ENCODE measurements around the gene NLRX1. TPM values are rescaled to one million over a fixed set of nuclear protein-coding genes. Genes with fewer than 3 reads are reported as not detected.

Gene NLRX1
- polyA plus RNA-seq, 1 of the 3 experiments (the other 2 are of a cell fraction) = 13.7 TPM

DNA sequence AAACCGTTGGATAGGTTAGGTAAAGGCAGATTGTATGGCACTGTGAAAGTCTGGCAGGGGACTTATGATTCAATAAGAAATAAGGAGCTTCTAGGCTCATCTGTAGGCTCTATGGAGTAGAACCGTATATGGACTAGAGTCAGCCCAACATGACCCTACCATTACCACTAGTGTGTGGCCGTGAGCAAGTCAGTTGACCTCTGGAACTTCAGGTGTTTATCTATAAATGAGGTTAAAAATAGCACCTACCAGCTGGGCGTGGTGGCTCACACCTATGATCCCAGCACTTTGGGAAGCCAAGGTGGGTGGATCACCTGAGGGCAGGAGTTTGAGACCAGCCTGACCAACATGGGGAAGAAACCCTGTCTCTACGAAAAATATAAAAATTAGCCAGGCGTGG lies 42.7 kb upstream of the NLRX1 start:
- H4K20me1 ChIP-seq (ENCODE audit: insufficient read depth) = no peaks in the 10 kb centered on the region
- no peak overlapping the region for H3K27ac ChIP-seq (ENCODE audit: low read depth in 2 of 2, low read length in 1 of 2)
- H3K9me3 ChIP-seq = no peaks in the 10 kb centered on the region
- DNase-seq = no peak
- no peak overlapping the region for H3K4me2 ChIP-seq
- H3K4me3 ChIP-seq (ENCODE audit: low read depth in 2 of 2, low read length in 1 of 2) = no peak overlapping the region
- peaks cover 7 to 9% of the 10 kb centered on the region in 2 experiments; a peak in 2 of 4 replicates for H3K4me1 ChIP-seq (ENCODE audit: control insufficient read depth in 1 of 2, insufficient read depth in 2 of 2, low read depth in 1 of 2, low read length in 1 of 2)
- no peaks in the 10 kb centered on the region for H3F3A ChIP-seq (replicated peaks; ENCODE audit: insufficient read depth)
- ChIA-PET CTCF (interaction anchor here (0.9 to 3.1 kb wide), 4 partner anchors 9 to 71 kb away, joined by 3 to 11 read pairs (median 6); no protein-coding TSS in a partner anchor), POLR2A (no interaction called here)
- H3K36me3 ChIP-seq (replicated peaks in 1 of 2; ENCODE audit: control insufficient read depth in 1 of 2, insufficient read depth in 2 of 2, low read length in 1 of 2) = peaks cover 17 to 24% of the 10 kb centered on the region in 2 experiments
- 95% methylated on average over 5 of the region's 6 CpGs for WGBS (ENCODE audit: low lambda C conversion rate)
- peaks cover 46% of the 10 kb centered on the region for H3K79me2 ChIP-seq (ENCODE audit: insufficient read depth)
- H3K27me3 ChIP-seq (ENCODE audit: insufficient read depth) = no peaks in the 10 kb centered on the region
- no peak for TF ChIP-seq EZH2phosphoT487 (IDR thresholded peaks at IDR 0.05; ENCODE audit: borderline replicate concordance, low read depth)
- TF ChIP-seq NRF1 (IDR thresholded peaks at IDR 0.05; ENCODE audit: low read depth, low read length) = no peak
- TF ChIP-seq SMC3 (IDR thresholded peaks at IDR 0.05; ENCODE audit: low read depth, low read length) = no peak
- TF ChIP-seq FOXM1 (IDR thresholded peaks at IDR 0.05; ENCODE audit: low read depth) = no peak
- no peak for TF ChIP-seq TCF12 (IDR thresholded peaks at IDR 0.05)
- no peak for TF ChIP-seq RFX5 (IDR thresholded peaks at IDR 0.05; ENCODE audit: low read length)
- no peak for TF ChIP-seq MEF2A (IDR thresholded peaks at IDR 0.05; ENCODE audit: borderline replicate concordance, low read depth)
- no peak for TF ChIP-seq FOSL2 (IDR thresholded peaks at IDR 0.05; ENCODE audit: borderline replicate concordance, low read depth)
- TF ChIP-seq SIN3A (IDR thresholded peaks at IDR 0.05; ENCODE audit: borderline replicate concordance, low read depth, low read length) = no peak
- TF ChIP-seq TAF1 (IDR thresholded peaks at IDR 0.05; ENCODE audit: borderline replicate concordance, low read depth, low read length) = no peak
- TF ChIP-seq TEAD4 (IDR thresholded peaks at IDR 0.05; ENCODE audit: borderline replicate concordance, insufficient read depth) = no peak
- TF ChIP-seq GABPA (IDR thresholded peaks at IDR 0.05; ENCODE audit: low read depth) = no peak
- TF ChIP-seq, protein P1, sequence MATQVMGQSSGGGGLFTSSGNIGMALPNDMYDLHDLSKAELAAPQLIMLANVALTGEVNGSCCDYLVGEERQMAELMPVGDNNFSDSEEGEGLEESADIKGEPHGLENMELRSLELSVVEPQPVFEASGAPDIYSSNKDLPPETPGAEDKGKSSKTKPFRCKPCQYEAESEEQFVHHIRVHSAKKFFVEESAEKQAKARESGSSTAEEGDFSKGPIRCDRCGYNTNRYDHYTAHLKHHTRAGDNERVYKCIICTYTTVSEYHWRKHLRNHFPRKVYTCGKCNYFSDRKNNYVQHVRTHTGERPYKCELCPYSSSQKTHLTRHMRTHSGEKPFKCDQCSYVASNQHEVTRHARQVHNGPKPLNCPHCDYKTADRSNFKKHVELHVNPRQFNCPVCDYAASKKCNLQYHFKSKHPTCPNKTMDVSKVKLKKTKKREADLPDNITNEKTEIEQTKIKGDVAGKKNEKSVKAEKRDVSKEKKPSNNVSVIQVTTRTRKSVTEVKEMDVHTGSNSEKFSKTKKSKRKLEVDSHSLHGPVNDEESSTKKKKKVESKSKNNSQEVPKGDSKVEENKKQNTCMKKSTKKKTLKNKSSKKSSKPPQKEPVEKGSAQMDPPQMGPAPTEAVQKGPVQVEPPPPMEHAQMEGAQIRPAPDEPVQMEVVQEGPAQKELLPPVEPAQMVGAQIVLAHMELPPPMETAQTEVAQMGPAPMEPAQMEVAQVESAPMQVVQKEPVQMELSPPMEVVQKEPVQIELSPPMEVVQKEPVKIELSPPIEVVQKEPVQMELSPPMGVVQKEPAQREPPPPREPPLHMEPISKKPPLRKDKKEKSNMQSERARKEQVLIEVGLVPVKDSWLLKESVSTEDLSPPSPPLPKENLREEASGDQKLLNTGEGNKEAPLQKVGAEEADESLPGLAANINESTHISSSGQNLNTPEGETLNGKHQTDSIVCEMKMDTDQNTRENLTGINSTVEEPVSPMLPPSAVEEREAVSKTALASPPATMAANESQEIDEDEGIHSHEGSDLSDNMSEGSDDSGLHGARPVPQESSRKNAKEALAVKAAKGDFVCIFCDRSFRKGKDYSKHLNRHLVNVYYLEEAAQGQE (IDR thresholded peaks at IDR 0.05; ENCODE audit: low read depth, low read length) = no peak
- no peaks in the 10 kb centered on the region for H3K9me2 ChIP-seq
- no peak overlapping the region for H2AFZ ChIP-seq (ENCODE audit: low read depth)
- no peak overlapping the region for H3K9ac ChIP-seq

DNA sequence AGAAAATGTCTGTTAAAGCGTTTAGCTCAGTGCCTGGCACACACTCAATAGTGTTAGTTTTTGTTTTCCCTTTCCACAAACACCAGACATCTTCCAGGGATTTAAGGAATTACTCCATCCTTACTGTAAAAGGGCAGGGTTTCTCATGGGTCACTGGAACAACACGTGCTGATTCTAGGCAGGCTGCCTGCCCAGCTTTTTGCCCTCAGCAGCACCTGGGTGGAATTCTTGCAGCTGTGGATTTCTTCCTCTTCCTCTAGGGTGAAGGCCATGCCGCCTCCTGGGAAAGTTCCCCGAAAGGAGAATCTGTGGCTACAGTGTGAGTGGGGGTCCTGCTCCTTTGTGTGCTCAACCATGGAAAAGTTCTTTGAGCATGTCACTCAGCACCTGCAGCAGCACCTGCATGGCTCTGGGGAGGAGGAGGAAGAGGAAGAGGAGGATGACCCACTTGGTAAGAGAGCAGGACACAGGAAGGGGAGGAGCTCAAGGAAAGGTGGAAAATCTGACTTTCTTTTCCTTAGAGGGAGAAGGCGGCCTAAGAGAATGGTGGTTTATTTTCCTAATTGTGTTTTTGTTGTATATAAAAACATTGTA lies 41.8 kb upstream of the NLRX1 start:
- Histone ChIP-seq H3K4me1 (ENCODE audit: control insufficient read depth in 1 of 2, insufficient read depth in 2 of 2, low read depth in 1 of 2, low read length in 1 of 2) (peaks cover 7% of the 10 kb centered on the region in 2 experiments; a peak in 2 of 4 replicates), H3K9me2 (no peaks in the 10 kb centered on the region), H3K27me3 (ENCODE audit: insufficient read depth) (no peaks in the 10 kb centered on the region), H3K4me2 (no peak overlapping the region), H3K27ac (ENCODE audit: low read depth in 2 of 2, low read length in 1 of 2) (no peak overlapping the region), H2AFZ (ENCODE audit: low read depth) (no peak overlapping the region), H3F3A (replicated peaks; ENCODE audit: insufficient read depth) (no peaks in the 10 kb centered on the region), H3K79me2 (ENCODE audit: insufficient read depth) (peaks cover 42% of the 10 kb centered on the region), H3K9me3 (no peaks in the 10 kb centered on the region), H4K20me1 (ENCODE audit: insufficient read depth) (no peaks in the 10 kb centered on the region), H3K9ac (no peak overlapping the region), H3K36me3 (replicated peaks in 1 of 2; ENCODE audit: control insufficient read depth in 1 of 2, insufficient read depth in 2 of 2, low read length in 1 of 2) (peaks cover 24 to 25% of the 10 kb centered on the region in 2 experiments), H3K4me3 (ENCODE audit: low read depth in 2 of 2, low read length in 1 of 2) (no peak overlapping the region)
- CTCF ChIA-PET = interaction anchor here (0.8 to 1.9 kb wide), 4 partner anchors 19 to 197 kb away, joined by 3 to 8 read pairs (median 3); partner anchors contain the start of gene DPAGT1
- POLR2A ChIA-PET = no interaction called here
- no peak for DNase-seq
- WGBS (ENCODE audit: low lambda C conversion rate) = 82% methylated on average over 5 of the region's 5 CpGs
- TF ChIP-seq TCF12 (IDR thresholded peaks at IDR 0.05) (no peak), RXRA (IDR thresholded peaks at IDR 0.05; ENCODE audit: borderline replicate concordance, low read depth) (no peak), RFX5 (IDR thresholded peaks at IDR 0.05; ENCODE audit: low read length) (no peak), NRF1 (IDR thresholded peaks at IDR 0.05; ENCODE audit: low read depth, low read length) (no peak), CHD2 (IDR thresholded peaks at IDR 0.05; ENCODE audit: low read length, partially characterized antibody) (no peak), TAF1 (IDR thresholded peaks at IDR 0.05; ENCODE audit: borderline replicate concordance, low read depth, low read length) (no peak), FOXM1 (IDR thresholded peaks at IDR 0.05; ENCODE audit: low read depth) (no peak), SMC3 (IDR thresholded peaks at IDR 0.05; ENCODE audit: low read depth, low read length) (no peak), POLR2AphosphoS5 (IDR thresholded peaks at IDR 0.05; ENCODE audit: low read depth, low read length) (no peak)
- TF ChIP-seq, protein P2, sequence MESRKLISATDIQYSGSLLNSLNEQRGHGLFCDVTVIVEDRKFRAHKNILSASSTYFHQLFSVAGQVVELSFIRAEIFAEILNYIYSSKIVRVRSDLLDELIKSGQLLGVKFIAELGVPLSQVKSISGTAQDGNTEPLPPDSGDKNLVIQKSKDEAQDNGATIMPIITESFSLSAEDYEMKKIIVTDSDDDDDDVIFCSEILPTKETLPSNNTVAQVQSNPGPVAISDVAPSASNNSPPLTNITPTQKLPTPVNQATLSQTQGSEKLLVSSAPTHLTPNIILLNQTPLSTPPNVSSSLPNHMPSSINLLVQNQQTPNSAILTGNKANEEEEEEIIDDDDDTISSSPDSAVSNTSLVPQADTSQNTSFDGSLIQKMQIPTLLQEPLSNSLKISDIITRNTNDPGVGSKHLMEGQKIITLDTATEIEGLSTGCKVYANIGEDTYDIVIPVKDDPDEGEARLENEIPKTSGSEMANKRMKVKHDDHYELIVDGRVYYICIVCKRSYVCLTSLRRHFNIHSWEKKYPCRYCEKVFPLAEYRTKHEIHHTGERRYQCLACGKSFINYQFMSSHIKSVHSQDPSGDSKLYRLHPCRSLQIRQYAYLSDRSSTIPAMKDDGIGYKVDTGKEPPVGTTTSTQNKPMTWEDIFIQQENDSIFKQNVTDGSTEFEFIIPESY (IDR thresholded peaks at IDR 0.05; ENCODE audit: borderline replicate concordance, low read depth) = no peak
- TF ChIP-seq, protein P3, sequence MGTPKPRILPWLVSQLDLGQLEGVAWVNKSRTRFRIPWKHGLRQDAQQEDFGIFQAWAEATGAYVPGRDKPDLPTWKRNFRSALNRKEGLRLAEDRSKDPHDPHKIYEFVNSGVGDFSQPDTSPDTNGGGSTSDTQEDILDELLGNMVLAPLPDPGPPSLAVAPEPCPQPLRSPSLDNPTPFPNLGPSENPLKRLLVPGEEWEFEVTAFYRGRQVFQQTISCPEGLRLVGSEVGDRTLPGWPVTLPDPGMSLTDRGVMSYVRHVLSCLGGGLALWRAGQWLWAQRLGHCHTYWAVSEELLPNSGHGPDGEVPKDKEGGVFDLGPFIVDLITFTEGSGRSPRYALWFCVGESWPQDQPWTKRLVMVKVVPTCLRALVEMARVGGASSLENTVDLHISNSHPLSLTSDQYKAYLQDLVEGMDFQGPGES (IDR thresholded peaks at IDR 0.05; ENCODE audit: low read depth, low read length) = no peak
- TF ChIP-seq, protein P4, sequence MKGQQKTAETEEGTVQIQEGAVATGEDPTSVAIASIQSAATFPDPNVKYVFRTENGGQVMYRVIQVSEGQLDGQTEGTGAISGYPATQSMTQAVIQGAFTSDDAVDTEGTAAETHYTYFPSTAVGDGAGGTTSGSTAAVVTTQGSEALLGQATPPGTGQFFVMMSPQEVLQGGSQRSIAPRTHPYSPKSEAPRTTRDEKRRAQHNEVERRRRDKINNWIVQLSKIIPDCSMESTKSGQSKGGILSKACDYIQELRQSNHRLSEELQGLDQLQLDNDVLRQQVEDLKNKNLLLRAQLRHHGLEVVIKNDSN (IDR thresholded peaks at IDR 0.05; ENCODE audit: borderline replicate concordance, low read depth) = no peak
